DOHH2 (cell line): ENCODE data around the gene LDLRAD2.

ENCODE experiments used
- H3F3A ChIP-seq: fragments of 200-600 bp; sonication (generic), shearing (Covaris generic); 2 replicates; pipeline ENCODE4 v1.6.0; 2016; ENCODE audit warnings: antibody characterized with exemption, mild to moderate bottlenecking; ENCODE audit not compliant: control insufficient read depth, insufficient read depth
- H3K27ac ChIP-seq: fragments of 200-600 bp; sonication (generic); 2 replicates; pipeline ENCODE4 v1.5.1; 2014; ENCODE audit warnings: low read depth, mild to moderate bottlenecking, low read length, moderate library complexity
- H3K27me3 ChIP-seq: fragments of 200-600 bp; sonication (generic); 2 replicates; pipeline ENCODE4 v1.6.1; 2014; ENCODE audit warnings: mild to moderate bottlenecking, low read length, mixed read lengths; ENCODE audit not compliant: control insufficient read depth
- H3K36me3 ChIP-seq: fragments of 200-600 bp; sonication (generic); 2 replicates; pipeline ENCODE4 v1.6.1; 2014; ENCODE audit warnings: mild to moderate bottlenecking, low read length, moderate library complexity, mixed read lengths; ENCODE audit not compliant: control insufficient read depth
- H3K4me1 ChIP-seq: fragments of 200-600 bp; sonication (generic); 2 replicates; pipeline ENCODE4 v1.6.1; 2014; ENCODE audit warnings: mild to moderate bottlenecking, low read length, mixed read lengths; ENCODE audit not compliant: control insufficient read depth
- H3K4me2 ChIP-seq: fragments of 200-600 bp; sonication (generic); 2 replicates; pipeline ENCODE4 v1.6.0; 2014; ENCODE audit warnings: mild to moderate bottlenecking, low read length, moderate library complexity
- H3K4me3 ChIP-seq: fragments of 200-600 bp; sonication (generic); 2 replicates; pipeline ENCODE4 v1.5.1; 2014; ENCODE audit warnings: mild to moderate bottlenecking, low read length, mixed read lengths
- H3K79me2 ChIP-seq: fragments of 200-600 bp; sonication (generic); 2 replicates; pipeline ENCODE4 v1.6.1; 2014; ENCODE audit warnings: mild to moderate bottlenecking, low read length, mixed read lengths; ENCODE audit not compliant: control insufficient read depth
- H3K9me2 ChIP-seq: fragments of 200-600 bp; sonication (generic); replicated peaks from 2 replicates; pipeline ENCODE4 v1.6.1; 2014; ENCODE audit warnings: mild to moderate bottlenecking, low read length, mixed read lengths; ENCODE audit not compliant: control insufficient read depth
- H3K9me3 ChIP-seq: fragments of 200-600 bp; sonication (generic); 2 replicates; pipeline ENCODE4 v1.6.1; 2014; ENCODE audit warnings: antibody characterized with exemption, low read length, mixed read lengths; ENCODE audit not compliant: control insufficient read depth, insufficient read depth
- H4K20me1 ChIP-seq: fragments of 200-600 bp; sonication (generic); 2 replicates; pipeline ENCODE4 v1.6.0; 2014; ENCODE audit warnings: low read depth, mild to moderate bottlenecking, antibody characterized with exemption, low read length, moderate library complexity; ENCODE audit not compliant: control insufficient read depth, insufficient read depth
- EZH2phosphoT487 ChIP-seq: fragments of 200-600 bp; sonication (generic); IDR thresholded peaks from 2 replicates; pipeline ENCODE4 v1.6.1; 2017; ENCODE audit warnings: borderline replicate concordance, mild to moderate bottlenecking, antibody characterized with exemption, low read length, moderate library complexity, mixed read lengths
- TF ChIP-seq, protein P1 (sequence below): fragments of 200-600 bp; sonication (generic); IDR thresholded peaks from one replicate; pipeline ENCODE4 v1.5.1; 2014; ENCODE audit warnings: antibody characterized with exemption, mild to moderate bottlenecking, low read depth, low read length; ENCODE audit not compliant: poor library complexity, severe bottlenecking

Gene LDLRAD2

DNA sequence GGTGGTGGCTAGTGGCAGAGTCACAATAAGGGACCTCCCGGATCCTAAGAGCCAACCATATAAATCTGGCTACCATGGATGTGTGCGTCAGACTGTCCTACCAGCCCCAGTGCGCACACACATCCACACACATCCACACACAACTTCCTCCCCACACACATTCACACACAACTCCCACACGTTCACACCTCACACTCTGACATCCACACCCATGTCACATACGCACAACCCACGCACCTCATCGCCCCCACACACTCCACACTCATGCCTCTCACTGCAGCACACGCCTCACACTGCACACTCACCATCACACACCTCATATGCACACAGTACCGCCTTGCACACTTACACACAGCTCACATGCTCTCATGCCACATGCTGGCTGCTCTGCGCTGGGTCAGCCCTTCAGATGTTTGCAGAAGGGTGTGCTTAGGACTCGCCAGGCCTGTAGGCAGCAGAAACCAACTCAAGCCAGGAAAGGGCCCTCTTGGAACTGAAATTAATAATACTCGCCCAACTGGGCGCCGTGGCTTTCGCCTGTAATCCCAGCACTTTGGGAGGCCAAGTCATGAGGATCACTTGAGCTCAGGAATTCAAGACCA is 3.0 kb downstream of the LDLRAD2 start:
- H3K9me2 ChIP-seq, result no peaks in the 10 kb centered on the region
- 0 out of 2 replicates have a peak, but pooled peaks cover 2% of the 10 kb centered on the region for H3K4me1 ChIP-seq
- no peaks in the 10 kb centered on the region for H3K36me3 ChIP-seq
- H3K27me3 ChIP-seq, result no peaks in the 10 kb centered on the region
- no peak overlapping the region for H3K4me3 ChIP-seq
- no peaks in the 10 kb centered on the region for H4K20me1 ChIP-seq
- no peaks in the 10 kb centered on the region for H3K79me2 ChIP-seq
- no peaks in the 10 kb centered on the region for H3K9me3 ChIP-seq
- H3K4me2 ChIP-seq, result no peak overlapping the region
- no peaks in the 10 kb centered on the region for H3F3A ChIP-seq
- TF ChIP-seq EZH2phosphoT487, result no peak
- TF ChIP-seq, protein P1, sequence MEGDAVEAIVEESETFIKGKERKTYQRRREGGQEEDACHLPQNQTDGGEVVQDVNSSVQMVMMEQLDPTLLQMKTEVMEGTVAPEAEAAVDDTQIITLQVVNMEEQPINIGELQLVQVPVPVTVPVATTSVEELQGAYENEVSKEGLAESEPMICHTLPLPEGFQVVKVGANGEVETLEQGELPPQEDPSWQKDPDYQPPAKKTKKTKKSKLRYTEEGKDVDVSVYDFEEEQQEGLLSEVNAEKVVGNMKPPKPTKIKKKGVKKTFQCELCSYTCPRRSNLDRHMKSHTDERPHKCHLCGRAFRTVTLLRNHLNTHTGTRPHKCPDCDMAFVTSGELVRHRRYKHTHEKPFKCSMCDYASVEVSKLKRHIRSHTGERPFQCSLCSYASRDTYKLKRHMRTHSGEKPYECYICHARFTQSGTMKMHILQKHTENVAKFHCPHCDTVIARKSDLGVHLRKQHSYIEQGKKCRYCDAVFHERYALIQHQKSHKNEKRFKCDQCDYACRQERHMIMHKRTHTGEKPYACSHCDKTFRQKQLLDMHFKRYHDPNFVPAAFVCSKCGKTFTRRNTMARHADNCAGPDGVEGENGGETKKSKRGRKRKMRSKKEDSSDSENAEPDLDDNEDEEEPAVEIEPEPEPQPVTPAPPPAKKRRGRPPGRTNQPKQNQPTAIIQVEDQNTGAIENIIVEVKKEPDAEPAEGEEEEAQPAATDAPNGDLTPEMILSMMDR, result no peak
- no peak overlapping the region for H3K27ac ChIP-seq

DNA sequence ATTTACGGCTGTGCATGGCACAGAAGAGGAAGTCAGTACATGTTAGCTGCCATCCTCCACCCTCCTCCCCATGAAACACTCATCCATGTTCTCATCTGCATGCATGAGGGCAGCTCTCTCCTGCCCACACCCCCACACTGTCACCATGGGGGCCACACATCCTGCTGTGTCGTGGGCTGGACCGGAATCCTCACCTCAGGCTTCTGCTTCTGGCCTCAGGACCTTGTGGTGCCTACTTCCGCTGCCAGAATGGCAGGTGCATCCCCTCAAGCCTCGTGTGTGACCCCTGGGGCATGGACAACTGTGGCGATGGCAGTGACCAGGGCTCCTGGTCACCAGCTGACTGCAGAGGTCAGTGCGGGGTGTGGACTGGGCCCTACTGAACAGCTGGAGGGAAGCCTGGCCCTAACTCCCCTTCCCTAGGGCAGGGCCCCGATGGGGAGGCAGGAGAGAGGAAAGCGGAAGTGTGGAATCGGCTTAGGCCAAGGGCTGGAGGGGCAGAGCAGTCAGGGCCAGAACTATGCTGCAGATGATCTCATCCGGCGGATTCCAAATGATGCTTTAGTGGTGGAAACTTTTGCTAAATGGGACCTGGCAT is 3.8 kb downstream of the LDLRAD2 start:
- H3K36me3 ChIP-seq, result no peaks in the 10 kb centered on the region
- no peaks in the 10 kb centered on the region for H4K20me1 ChIP-seq
- H3K27me3 ChIP-seq, result no peaks in the 10 kb centered on the region
- 0 out of 2 replicates have a peak, but pooled peaks cover 2% of the 10 kb centered on the region for H3K4me1 ChIP-seq
- no peaks in the 10 kb centered on the region for H3K9me3 ChIP-seq
- no peak overlapping the region for H3K27ac ChIP-seq
- no peak overlapping the region for H3K4me3 ChIP-seq
- no peaks in the 10 kb centered on the region for H3F3A ChIP-seq
- H3K9me2 ChIP-seq, result no peaks in the 10 kb centered on the region
- no peak overlapping the region for H3K4me2 ChIP-seq
- no peak for TF ChIP-seq EZH2phosphoT487
- TF ChIP-seq, protein P1, result no peak
- no peaks in the 10 kb centered on the region for H3K79me2 ChIP-seq

DNA sequence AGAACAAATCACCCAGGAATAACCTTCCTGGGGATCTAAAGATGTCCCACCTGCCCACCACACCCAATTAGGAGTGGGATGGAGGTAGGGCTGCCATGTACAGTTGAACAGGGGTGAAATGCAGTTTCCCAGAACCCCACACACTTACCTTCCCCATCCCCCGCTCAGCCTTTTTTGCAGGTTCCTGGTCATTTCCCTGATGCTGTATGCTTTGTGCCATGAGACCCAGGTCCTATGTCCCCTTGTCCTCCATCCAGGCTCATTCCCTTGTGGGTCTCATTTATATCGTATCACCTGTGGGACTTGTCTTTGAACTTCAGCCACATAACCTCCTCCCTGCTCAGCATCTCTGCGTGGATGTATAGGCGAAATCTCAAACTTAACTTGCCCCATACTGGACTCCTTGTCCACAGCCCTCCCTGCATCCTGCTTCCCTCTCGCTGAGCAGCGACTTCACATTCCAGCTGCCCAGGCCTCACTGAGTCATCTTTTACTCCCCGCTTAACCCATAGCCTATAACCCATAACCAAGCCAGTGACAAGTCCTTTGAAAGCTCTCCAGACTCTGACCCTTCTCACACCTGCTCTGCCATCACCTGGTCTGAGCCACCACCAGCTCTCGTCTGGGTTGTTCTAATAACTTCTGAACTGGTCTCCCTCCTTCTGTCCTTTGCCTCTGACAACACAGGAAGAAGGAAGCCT is 4.7 kb downstream of the LDLRAD2 start:
- Histone ChIP-seq H4K20me1 (no peaks in the 10 kb centered on the region), H3K36me3 (no peaks in the 10 kb centered on the region), H3K9me2 (no peaks in the 10 kb centered on the region), H3K4me3 (no peak overlapping the region), H3K79me2 (no peaks in the 10 kb centered on the region), H3K4me2 (no peak overlapping the region), H3K27me3 (no peaks in the 10 kb centered on the region), H3K4me1 (0 out of 2 replicates have a peak, but pooled peaks cover 2% of the 10 kb centered on the region), H3K9me3 (no peaks in the 10 kb centered on the region), H3F3A (no peaks in the 10 kb centered on the region), H3K27ac (no peak overlapping the region)
- TF ChIP-seq, protein P1, result no peak
- TF ChIP-seq EZH2phosphoT487, result no peak
